HepG2 (cell line): ENCODE data around the gene LRIG1. TPM values are rescaled to one million over a fixed set of nuclear protein-coding genes. Genes with fewer than 3 reads are reported as not detected.

Experiments used
- ATAC-seq: fragments of 200-7000 bp; cut with Tn5 transposase; 3 replicates; pipeline ENCODE4 v1.9.1; 2020; ENCODE audit warnings: mild to moderate bottlenecking, moderate library complexity
- BruUV-seq: library from RNA; stranded (reverse); fragments of 400-500 nt; replicated peaks from 2 replicates; lab custom pipeline; 2021; lab: Mats Ljungman, UMichigan
- CTCF ChIA-PET: fragments of 300-600 bp; formaldehyde crosslinking; extraction: SDS; loops from one replicate; lab custom pipeline; 2021; ENCODE audit warnings: low total read pairs, inconsistent platforms, low intra/inter-chr PET ratio; lab: Yijun Ruan, JAX
- POLR2A ChIA-PET: fragments of 350-600 bp; sonication (Branson Sonifier 250); formaldehyde crosslinking; loops from one replicate; lab custom pipeline; 2020; ENCODE audit warnings: antibody characterized with exemption, inconsistent platforms; lab: Yijun Ruan, JAX
- DNase-seq: peaks from one replicate; pipeline ENCODE4 v3.0.0-alpha.2; 2015; ENCODE audit warnings: low spot score
- FAIRE-seq: peaks from 3 replicates; lab custom pipeline; 2011; peaks lifted over from hg19 to GRCh38; lab: Jason Lieb, UNC
- H2AFZ ChIP-seq: one replicate; pipeline ENCODE4 v1.6.1; 2011; ENCODE audit warnings: low read length, inconsistent platforms
- H3K27ac ChIP-seq: fragments of 300-600 bp; 3 replicates; pipeline ENCODE4 v1.8.0; 2011; ENCODE audit warnings: mixed run types, mild to moderate bottlenecking, mixed read lengths, low read length, inconsistent platforms; ENCODE audit not compliant: insufficient read depth; ENCODE audit errors: extremely low read length
- H3K27me3 ChIP-seq, 2 experiments: fragments of 200-600 bp in 1 of 2; 2 replicates in 1 of 2; 3 replicates in 1 of 2; pipeline versions ENCODE4 v1.6.0 to v1.8.0; 2011; ENCODE audit warnings: low read length in 2 of 2, mild to moderate bottlenecking in 2 of 2, moderate library complexity in 2 of 2, inconsistent platforms in 1 of 2; ENCODE audit not compliant: insufficient read depth in 2 of 2, control insufficient read depth in 1 of 2
- H3K36me3 ChIP-seq, 2 experiments: fragments of 200-600 bp in 1 of 2; replicated peaks in 1 of 2; 2 replicates in 1 of 2; 3 replicates in 1 of 2; pipeline versions ENCODE4 v1.5.1 to v1.8.0; 2011; ENCODE audit warnings: low read length in 2 of 2, inconsistent platforms in 1 of 2; ENCODE audit not compliant: insufficient read depth in 2 of 2, control insufficient read depth in 1 of 2
- H3K4me1 ChIP-seq: 2 replicates; pipeline ENCODE4 v1.5.1; 2012; ENCODE audit warnings: low read length, inconsistent platforms; ENCODE audit not compliant: insufficient read depth
- H3K4me2 ChIP-seq: 2 replicates; pipeline ENCODE4 v1.6.0; 2011; ENCODE audit warnings: low read depth, low read length, inconsistent platforms
- H3K4me3 ChIP-seq, 3 experiments: fragments of 200-600 bp in 1 of 3; sonication (generic), shearing (Covaris generic) in 1 of 3; replicated peaks in 1 of 3; 2 replicates each; pipeline ENCODE4 v1.5.1; 2011 to 2016; ENCODE audit warnings: low read length in 3 of 3, inconsistent platforms in 2 of 3, low read depth in 2 of 3, mild to moderate bottlenecking in 2 of 3, control low read depth in 1 of 3, mixed read lengths in 1 of 3; ENCODE audit not compliant: insufficient read depth in 1 of 3
- H3K79me2 ChIP-seq: one replicate; pipeline ENCODE4 v1.6.1; 2011; ENCODE audit warnings: low read length, inconsistent platforms; ENCODE audit not compliant: insufficient read depth
- H3K9ac ChIP-seq: 2 replicates; pipeline ENCODE4 v1.6.0; 2011; ENCODE audit warnings: mild to moderate bottlenecking, low read depth, low read length, inconsistent platforms; ENCODE audit not compliant: insufficient read depth
- H3K9me3 ChIP-seq: 2 replicates; pipeline ENCODE4 v1.5.1; 2012; ENCODE audit warnings: mild to moderate bottlenecking, low read length
- H4K20me1 ChIP-seq: 2 replicates; pipeline ENCODE4 v1.6.0; 2011; ENCODE audit warnings: inconsistent platforms, mild to moderate bottlenecking, low read length, moderate library complexity; ENCODE audit not compliant: insufficient read depth
- AFF4 ChIP-seq: sonication (generic); formaldehyde crosslinking; IDR thresholded peaks from 2 replicates; pipeline ENCODE4 v1.4.0; 2020; ENCODE audit warnings: missing genetic modification reagents
- BRF2 ChIP-seq: sonication (generic); formaldehyde crosslinking; IDR thresholded peaks from 2 replicates; pipeline ENCODE4 v1.8.1; 2022; ENCODE audit warnings: mild to moderate bottlenecking, missing genetic modification reagents
- KAT7 ChIP-seq: IDR thresholded peaks from 2 replicates; pipeline ENCODE4 v1.6.1; 2018; ENCODE audit warnings: borderline replicate concordance, missing compliant biosample characterization
- KLF15 ChIP-seq: sonication (generic); formaldehyde crosslinking; IDR thresholded peaks from 2 replicates; pipeline ENCODE4 v1.8.1; 2023; ENCODE audit warnings: borderline replicate concordance, mild to moderate bottlenecking, inconsistent platforms, missing genetic modification reagents, mixed read lengths
- MATR3 ChIP-seq: sonication (generic); formaldehyde crosslinking; IDR thresholded peaks from 2 replicates; pipeline ENCODE4 v1.4.0; 2020; ENCODE audit warnings: missing genetic modification reagents
- NFE2L1 ChIP-seq: sonication (generic); formaldehyde crosslinking; IDR thresholded peaks from 2 replicates; pipeline ENCODE4 v1.4.0; 2020; ENCODE audit warnings: missing genetic modification reagents, mild to moderate bottlenecking, borderline replicate concordance
- REST ChIP-seq, 2 experiments: IDR thresholded peaks; 2 replicates each; pipeline ENCODE4 v1.6.1; 2011 to 2012; ENCODE audit warnings: low read length in 2 of 2, borderline replicate concordance in 1 of 2, low read depth in 1 of 2, mild to moderate bottlenecking in 1 of 2, moderate library complexity in 1 of 2
- RFX1 ChIP-seq: fragments of 450-650 bp; IDR thresholded peaks from 2 replicates; pipeline ENCODE4 v1.6.1; 2017
- RXRB ChIP-seq: IDR thresholded peaks from 2 replicates; pipeline ENCODE4 v1.6.1; 2016; ENCODE audit warnings: borderline replicate concordance, missing genetic modification reagents, missing compliant biosample characterization
- SMARCE1 ChIP-seq: fragments of 450-650 bp; IDR thresholded peaks from 2 replicates; pipeline ENCODE4 v1.6.1; 2017; ENCODE audit warnings: borderline replicate concordance
- SUZ12 ChIP-seq: fragments of 150-350 bp; IDR thresholded peaks from 2 replicates; pipeline ENCODE4 v1.6.1; 2014; ENCODE audit warnings: low read depth, low read length
- TCF7 ChIP-seq: sonication (generic); IDR thresholded peaks from 2 replicates; pipeline ENCODE4 v1.6.1; 2016; ENCODE audit warnings: antibody characterized with exemption, low read depth
- ZBTB21 ChIP-seq: sonication (generic); formaldehyde crosslinking; IDR thresholded peaks from 2 replicates; pipeline ENCODE4 v1.4.0; 2020; ENCODE audit warnings: missing genetic modification reagents
- ZNF276 ChIP-seq: sonication (generic); formaldehyde crosslinking; IDR thresholded peaks from 2 replicates; pipeline ENCODE4 v1.4.0; 2020; ENCODE audit warnings: mild to moderate bottlenecking, low read depth, missing genetic modification reagents
- ZNF672 ChIP-seq: sonication (generic); formaldehyde crosslinking; IDR thresholded peaks from 2 replicates; pipeline ENCODE4 v1.8.1; 2022; ENCODE audit warnings: missing genetic modification reagents
- ZNF674 ChIP-seq: sonication (generic); formaldehyde crosslinking; IDR thresholded peaks from 2 replicates; pipeline ENCODE4 v1.5.0; 2020; ENCODE audit warnings: low read depth, mild to moderate bottlenecking, missing genetic modification reagents
- WGBS: methylation state at CpG from one replicate; pipeline ENCODE4 v1.1.6; 2017; ENCODE audit warnings: low lambda C conversion rate; 5-methylcytosine and 5-hydroxymethylcytosine counted together
- in situ Hi-C: cut with HindIII; loops from 2 replicates; pipeline ENCODE4 v1.10.0; 2017; ENCODE audit warnings: low pct_unique_long_range_greater_than_20kb; ENCODE audit not compliant: extremely low pct_ligation_motif_present
- intact Hi-C: fragments of 100-400 bp; cut with micrococcal nuclease; formaldehyde crosslinking; loops from one replicate; pipeline ENCODE4 v1.10.0; 2022; ENCODE audit not compliant: unreplicated experiment
- polyA plus RNA-seq, 8 experiments: library from polyadenylated mRNA; depleted of rRNA in 3 of 8; stranded (reverse) in 7 of 8; unstranded in 1 of 8; fragments of >200 nt; fragmentation: Illumina TruSeq in 4 of 8; extraction: Trizol in 4 of 8; gene quantifications; 2 replicates each; pipeline versions ENCODE4 v1.2.1 to v1.2.3, GENCODE V29; 2011 to 2016; ENCODE audit warnings: low read depth in 4 of 8, missing spikeins in 1 of 8, mixed read lengths in 1 of 8; ENCODE audit not compliant: insufficient read depth in 1 of 8
- total RNA-seq, 5 experiments: library from RNA; depleted of rRNA; stranded (reverse); fragments of >200 nt; fragmentation: Illumina TruSeq; extraction: Trizol; gene quantifications; 2 replicates each; pipeline ENCODE4 v1.2.3, GENCODE V29; 2016; ENCODE audit warnings: low read depth in 1 of 5

Gene LRIG1
- total and polyA plus RNA-seq, 2 of the 13 experiments (the other 11 are each of a cell fraction or from before 2014, with no cell fraction given): 17.8 to 24.8 TPM

- ChIA-PET POLR2A (no interaction called here), CTCF (no interaction called here)
- Histone ChIP-seq H3K4me2 (no peak overlapping the region), H3K79me2 (peaks cover 4% of the 10 kb centered on the region), H3K27ac (no peak overlapping the region), H3K27me3 (no peaks in the 10 kb centered on the region), H2AFZ (no peak overlapping the region), H3K9me3 (peaks cover 19% of the 10 kb centered on the region), H3K36me3 (peaks cover 3 to 17% of the 10 kb centered on the region in 2 experiments), H3K9ac (no peak overlapping the region), H3K4me1 (peaks cover 5% of the 10 kb centered on the region; the same call in 1 of the 2 replicates), H3K4me3 (no peak overlapping the region), H4K20me1 (no peaks in the 10 kb centered on the region)
- in situ Hi-C loops: no loop called here
- ATAC-seq: no peak
- BruUV-seq: no TSS peak
- no peak for FAIRE-seq
- intact Hi-C loops: no loop called here
- 89% methylated on average over 11 of the region's 12 CpGs for WGBS
- TF ChIP-seq AFF4 (CRISPR knock-in tag) (no peak), ZNF276 (CRISPR knock-in tag) (no peak), KAT7 (no peak), SMARCE1 (no peak), ZNF672 (no peak), ZNF674 (no peak), RXRB (CRISPR knock-in tag) (no peak), REST (IDR thresholded peaks at IDR 0.05; ENCODE audit: borderline replicate concordance in 1 of 2, low read depth in 1 of 2, low read length in 2 of 2) (no peak), BRF2 (CRISPR knock-in tag) (no peak), NFE2L1 (CRISPR knock-in tag) (no peak), ZBTB21 (CRISPR knock-in tag) (no peak), TCF7 (no peak), SUZ12 (no peak), RFX1 (no peak), MATR3 (CRISPR knock-in tag) (no peak), KLF15 (no peak)
- no peak for DNase-seq
Observed at GRCh38 chr3:66418475-66418931, 82.3 kb downstream of the LRIG1 start.
